ENCODE results near the gene PDZD2.

PDZD2 gene

DNA sequence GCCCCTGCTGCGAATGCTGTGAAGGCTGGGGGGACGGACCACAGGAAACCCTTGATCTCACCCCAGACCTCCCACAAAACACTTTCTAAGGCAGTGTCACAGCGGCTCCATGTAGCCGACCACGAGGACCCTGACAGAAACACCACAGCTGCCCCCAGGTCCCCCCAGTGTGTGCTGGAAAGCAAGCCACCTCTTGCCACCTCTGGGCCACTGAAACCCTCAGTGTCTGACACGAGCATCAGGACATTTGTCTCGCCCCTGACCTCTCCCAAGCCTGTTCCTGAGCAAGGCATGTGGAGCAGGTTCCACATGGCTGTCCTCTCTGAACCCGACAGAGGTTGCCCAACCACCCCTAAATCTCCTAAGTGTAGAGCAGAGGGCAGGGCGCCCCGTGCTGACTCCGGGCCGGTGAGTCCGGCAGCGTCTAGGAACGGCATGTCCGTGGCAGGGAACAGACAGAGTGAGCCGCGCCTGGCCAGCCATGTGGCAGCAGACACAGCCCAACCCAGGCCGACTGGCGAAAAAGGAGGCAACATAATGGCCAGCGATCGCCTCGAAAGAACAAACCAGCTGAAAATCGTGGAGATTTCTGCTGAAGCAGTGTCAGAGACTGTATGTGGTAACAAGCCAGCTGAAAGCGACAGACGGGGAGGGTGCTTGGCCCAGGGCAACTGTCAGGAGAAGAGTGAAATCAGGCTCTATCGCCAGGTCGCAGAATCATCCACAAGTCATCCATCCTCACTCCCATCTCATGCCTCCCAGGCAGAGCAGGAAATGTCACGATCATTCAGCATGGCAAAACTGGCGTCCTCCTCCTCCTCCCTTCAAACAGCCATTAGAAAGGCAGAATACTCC, 450.4 kb downstream of the PDZD2 start:
- no peak for DNase-seq

DNA sequence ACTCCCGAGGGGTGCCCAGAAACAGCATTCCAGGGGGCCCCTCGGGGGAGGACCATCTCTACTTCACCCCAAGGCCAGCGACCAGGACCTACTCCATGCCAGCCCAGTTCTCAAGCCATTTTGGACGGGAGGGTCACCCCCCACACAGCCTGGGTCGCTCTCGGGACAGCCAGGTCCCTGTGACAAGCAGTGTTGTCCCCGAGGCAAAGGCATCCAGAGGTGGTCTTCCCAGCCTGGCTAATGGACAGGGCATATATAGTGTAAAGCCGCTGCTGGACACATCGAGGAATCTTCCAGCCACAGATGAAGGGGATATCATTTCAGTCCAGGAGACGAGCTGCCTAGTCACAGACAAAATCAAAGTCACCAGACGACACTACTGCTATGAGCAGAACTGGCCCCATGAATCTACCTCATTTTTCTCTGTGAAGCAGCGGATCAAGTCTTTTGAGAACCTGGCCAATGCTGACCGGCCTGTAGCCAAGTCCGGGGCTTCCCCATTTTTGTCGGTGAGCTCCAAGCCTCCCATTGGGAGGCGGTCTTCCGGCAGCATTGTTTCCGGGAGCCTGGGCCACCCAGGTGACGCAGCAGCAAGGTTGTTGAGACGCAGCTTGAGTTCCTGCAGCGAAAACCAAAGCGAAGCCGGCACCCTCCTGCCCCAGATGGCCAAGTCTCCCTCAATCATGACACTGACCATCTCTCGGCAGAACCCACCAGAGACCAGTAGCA, 451.3 kb downstream of the PDZD2 start:
- no peak for DNase-seq

DNA sequence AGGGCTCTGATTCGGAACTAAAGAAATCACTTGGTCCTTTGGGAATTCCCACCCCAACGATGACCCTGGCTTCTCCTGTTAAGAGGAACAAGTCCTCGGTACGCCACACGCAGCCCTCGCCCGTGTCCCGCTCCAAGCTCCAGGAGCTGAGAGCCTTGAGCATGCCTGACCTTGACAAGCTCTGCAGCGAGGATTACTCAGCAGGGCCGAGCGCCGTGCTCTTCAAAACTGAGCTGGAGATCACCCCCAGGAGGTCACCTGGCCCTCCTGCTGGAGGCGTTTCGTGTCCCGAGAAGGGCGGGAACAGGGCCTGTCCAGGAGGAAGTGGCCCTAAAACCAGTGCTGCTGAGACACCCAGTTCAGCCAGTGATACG, 451.8 kb downstream of the PDZD2 start:
- DNase-seq: no peak

GRCh38 chr5:32092938-32093812, 454.2 kb downstream of the PDZD2 start:
- peak; percentile 18 for DNase-seq

- no peak for DNase-seq
These were observed 455.8 kb downstream of the PDZD2 start for GRCh38 chr5:32094691-32095090.

GRCh38 chr5:32095261-32095671, 456.3 kb downstream of the PDZD2 start:
- no peak for DNase-seq

GRCh38 chr5:32096891-32097595, 458.1 kb downstream of the PDZD2 start:
- DNase-seq: no peak

DNA sequence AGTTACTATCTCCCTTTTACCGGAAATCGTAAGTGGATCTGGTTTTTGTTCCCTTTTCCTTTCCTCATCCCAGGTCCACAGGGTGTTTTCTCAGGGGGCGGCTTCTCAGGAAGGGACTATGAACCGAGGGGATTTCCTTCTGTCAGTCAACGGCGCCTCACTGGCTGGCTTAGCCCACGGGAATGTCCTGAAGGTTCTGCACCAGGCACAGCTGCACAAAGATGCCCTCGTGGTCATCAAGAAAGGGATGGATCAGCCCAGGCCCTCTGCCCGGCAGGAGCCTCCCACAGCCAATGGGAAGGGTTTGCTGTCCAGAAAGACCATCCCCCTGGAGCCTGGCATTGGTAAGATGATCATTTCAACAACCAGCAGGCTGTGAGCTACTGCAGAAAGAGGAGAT, 459.4 kb downstream of the PDZD2 start:
- no peak for DNase-seq

GRCh38 chr5:32098890-32099310, 460.0 kb downstream of the PDZD2 start:
- no peak for DNase-seq

- DNase-seq: no peak
These were observed 460.6 kb downstream of the PDZD2 start for GRCh38 chr5:32099486-32100035.

GRCh38 chr5:32100230-32100629, 461.3 kb downstream of the PDZD2 start:
- no peak for DNase-seq

DNA sequence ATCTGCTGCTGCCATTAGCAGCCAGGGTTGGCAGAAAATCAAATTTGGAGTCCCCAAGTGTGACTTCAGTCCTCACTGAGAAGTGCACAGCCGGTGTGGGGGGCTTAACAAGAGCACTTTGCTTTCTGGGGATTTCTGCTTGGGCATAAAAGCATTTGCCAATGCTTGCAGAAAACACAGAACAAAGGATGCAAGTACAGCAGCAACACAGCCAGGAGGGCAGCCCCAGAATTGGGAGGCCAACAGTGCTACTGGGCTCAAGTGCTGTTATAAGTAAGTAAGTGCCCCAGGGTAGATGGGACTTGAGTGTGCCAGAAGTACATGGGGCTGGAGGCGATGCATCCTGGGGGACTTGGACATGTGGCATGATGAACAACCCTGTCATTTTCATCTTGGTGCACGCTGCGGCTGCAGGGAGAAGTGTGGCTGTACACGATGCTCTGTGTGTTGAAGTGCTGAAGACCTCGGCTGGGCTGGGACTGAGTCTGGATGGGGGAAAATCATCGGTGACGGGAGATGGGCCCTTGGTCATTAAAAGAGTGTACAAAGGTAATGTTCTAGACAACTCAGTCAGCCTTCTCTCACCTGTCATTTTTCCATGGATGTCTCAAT, 461.9 kb downstream of the PDZD2 start:
- DNase-seq: no peak

GRCh38 chr5:32102254-32102986, 463.5 kb downstream of the PDZD2 start:
- DNase-seq: no peak

- DNase-seq: no peak
These were observed 464.6 kb downstream of the PDZD2 start for GRCh38 chr5:32103521-32103920.

DNA sequence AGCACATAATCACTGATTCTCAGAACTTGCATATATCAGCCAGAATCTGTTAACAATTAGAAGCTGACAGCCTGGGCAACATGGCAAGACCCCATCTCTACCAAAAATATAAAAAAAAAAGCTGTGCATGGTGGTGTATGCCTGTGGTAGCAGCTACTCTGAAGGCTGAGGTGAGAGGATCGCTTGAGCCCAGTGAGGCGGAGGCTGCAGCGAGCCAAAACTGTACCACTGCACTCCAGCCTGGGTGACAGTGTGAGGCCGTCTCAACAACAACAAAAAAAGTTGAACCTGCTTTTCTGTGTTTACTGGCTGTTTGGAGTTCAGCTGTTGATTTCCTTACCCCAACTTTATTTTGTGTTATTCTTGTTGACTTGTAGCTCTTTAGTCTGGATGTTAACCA, 468.4 kb downstream of the PDZD2 start:
- no peak for DNase-seq

DNA sequence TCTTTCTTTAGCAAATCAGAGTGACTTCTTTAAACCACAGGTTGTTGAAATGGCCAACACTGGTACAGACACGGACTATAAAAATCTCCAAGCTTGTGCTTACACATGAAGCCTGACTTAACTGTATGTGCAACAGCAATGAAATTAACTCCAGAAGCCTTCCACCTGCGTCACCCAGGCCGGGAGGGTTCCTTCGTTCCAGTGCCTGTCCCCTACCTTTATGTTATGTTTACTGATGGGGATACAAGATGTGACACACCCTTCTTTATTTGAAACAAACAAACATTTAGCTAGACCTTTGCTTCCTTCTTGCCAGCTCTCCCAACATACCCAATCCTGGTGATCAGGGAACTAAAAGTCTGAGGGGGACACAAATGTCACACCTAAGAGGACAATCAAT, 469.2 kb downstream of the PDZD2 start:
- no peak for DNase-seq

GRCh38 chr5:32109236-32109635, 470.3 kb downstream of the PDZD2 start:
- DNase-seq: no peak

- no peak for DNase-seq
These were observed 471.3 kb downstream of the PDZD2 start for GRCh38 chr5:32110111-32110696.

DNA sequence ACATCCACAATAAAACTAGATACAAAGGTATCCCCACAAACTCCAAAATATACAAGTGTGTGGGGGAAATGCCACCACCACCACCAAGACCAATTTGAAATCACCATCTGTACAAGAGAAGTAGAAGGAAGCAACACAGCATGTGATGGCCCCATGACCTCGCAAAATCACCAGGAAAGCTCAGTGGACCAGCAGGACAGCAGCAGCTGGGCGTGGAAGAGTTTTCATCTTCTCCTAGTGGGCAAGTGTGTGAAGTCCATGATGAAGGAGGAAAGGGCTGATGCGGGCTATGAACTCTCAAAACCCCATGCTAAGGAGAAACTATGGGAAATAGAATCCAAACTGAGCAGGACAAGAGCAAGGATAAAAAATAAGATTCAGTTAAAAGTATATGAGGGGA, 477.1 kb downstream of the PDZD2 start:
- no peak for DNase-seq

GRCh38 chr5:32116574-32117313, 477.8 kb downstream of the PDZD2 start:
- no peak for DNase-seq
